Measurements from ENCODE around the gene NCAM1. TPM values are rescaled to one million over a fixed set of nuclear protein-coding genes. Genes with fewer than 3 reads are reported as not detected.

NCAM1 gene
- total RNA-seq, 4 donors from 2014 or later: 0.98 to 1.3 (median 1.2) TPM

DNA sequence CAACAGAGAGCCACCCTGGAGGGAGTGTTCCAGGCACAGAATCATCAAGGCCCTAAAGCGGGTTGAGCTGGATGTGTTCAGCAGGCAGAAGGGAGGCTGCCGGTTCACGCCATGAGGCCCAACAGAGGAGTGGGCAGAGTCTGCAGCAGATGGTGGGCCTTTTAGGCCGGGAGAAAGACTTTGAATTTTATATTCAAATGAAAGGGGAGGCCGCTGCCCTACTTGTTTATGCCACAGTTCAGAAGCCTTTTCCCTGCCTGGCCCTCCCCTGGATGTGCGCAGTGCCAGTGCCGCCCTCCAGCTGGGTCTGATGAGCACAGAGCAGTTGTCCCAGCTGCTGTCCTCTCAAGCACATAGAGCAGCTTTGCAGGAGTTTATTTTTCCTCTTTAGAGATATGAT, 306.3 kb downstream of the NCAM1 start:
- TF ChIP-seq, protein P1, sequence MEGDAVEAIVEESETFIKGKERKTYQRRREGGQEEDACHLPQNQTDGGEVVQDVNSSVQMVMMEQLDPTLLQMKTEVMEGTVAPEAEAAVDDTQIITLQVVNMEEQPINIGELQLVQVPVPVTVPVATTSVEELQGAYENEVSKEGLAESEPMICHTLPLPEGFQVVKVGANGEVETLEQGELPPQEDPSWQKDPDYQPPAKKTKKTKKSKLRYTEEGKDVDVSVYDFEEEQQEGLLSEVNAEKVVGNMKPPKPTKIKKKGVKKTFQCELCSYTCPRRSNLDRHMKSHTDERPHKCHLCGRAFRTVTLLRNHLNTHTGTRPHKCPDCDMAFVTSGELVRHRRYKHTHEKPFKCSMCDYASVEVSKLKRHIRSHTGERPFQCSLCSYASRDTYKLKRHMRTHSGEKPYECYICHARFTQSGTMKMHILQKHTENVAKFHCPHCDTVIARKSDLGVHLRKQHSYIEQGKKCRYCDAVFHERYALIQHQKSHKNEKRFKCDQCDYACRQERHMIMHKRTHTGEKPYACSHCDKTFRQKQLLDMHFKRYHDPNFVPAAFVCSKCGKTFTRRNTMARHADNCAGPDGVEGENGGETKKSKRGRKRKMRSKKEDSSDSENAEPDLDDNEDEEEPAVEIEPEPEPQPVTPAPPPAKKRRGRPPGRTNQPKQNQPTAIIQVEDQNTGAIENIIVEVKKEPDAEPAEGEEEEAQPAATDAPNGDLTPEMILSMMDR (IDR thresholded peaks at IDR 0.05; ENCODE audit: low read depth): no peak

DNA sequence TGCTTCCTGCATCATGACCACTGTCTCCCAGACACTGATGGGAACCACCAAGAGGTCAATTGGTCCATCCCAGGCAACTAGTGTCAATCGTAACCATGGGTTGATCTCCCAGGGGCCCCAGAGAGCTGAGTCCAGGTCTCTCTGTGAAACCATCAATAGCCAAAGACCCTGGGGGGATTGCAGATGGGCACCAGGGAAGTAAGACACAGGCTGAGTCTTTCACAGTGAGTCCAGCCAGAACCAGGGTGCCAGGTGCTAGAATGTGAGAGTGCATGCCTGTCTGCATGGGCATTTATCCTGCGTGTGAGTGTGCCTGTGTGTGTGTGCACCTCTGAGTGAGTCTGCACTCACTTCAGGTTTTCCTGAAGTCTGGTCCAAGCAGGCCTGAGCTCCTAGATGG, 307.9 kb downstream of the NCAM1 start:
- TF ChIP-seq, protein P1 (IDR thresholded peaks at IDR 0.05; ENCODE audit: low read depth): no peak

DNA sequence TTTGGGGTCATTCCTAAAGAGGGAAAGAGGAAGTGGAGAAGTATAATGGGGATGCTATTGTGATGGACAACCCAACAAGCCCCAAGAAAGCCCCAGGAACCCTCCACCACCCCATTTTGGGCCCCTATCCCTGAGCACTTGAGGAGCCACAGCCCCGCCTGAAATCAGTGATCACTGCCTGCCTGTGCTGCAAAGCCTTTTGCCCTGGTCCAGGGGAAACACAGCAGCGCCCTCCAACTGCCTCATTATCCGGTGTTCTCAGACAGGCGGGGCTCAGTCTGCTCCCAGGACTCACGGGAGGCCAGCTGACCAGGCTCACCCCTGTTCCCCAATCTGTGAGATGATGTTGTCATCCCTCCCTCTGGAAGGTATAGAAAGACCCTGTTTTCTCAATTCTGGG, 308.4 kb downstream of the NCAM1 start:
- TF ChIP-seq, protein P1 (IDR thresholded peaks at IDR 0.05; ENCODE audit: low read depth): no peak

DNA sequence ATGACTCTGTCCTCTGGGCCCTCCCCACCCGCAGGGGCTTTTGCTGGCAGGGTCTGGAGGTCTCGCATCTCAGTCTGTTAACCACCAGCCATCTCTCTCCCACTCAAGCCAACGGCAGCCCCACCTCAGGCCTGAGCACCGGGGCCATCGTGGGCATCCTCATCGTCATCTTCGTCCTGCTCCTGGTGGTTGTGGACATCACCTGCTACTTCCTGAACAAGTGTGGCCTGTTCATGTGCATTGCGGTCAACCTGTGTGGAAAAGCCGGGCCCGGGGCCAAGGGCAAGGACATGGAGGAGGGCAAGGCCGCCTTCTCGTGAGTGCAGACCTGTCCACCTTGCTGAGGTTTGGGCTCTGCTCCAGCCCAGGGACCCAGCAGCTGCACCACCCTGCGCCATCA, 308.9 kb downstream of the NCAM1 start:
- TF ChIP-seq, protein P1 (IDR thresholded peaks at IDR 0.05; ENCODE audit: low read depth): no peak

DNA sequence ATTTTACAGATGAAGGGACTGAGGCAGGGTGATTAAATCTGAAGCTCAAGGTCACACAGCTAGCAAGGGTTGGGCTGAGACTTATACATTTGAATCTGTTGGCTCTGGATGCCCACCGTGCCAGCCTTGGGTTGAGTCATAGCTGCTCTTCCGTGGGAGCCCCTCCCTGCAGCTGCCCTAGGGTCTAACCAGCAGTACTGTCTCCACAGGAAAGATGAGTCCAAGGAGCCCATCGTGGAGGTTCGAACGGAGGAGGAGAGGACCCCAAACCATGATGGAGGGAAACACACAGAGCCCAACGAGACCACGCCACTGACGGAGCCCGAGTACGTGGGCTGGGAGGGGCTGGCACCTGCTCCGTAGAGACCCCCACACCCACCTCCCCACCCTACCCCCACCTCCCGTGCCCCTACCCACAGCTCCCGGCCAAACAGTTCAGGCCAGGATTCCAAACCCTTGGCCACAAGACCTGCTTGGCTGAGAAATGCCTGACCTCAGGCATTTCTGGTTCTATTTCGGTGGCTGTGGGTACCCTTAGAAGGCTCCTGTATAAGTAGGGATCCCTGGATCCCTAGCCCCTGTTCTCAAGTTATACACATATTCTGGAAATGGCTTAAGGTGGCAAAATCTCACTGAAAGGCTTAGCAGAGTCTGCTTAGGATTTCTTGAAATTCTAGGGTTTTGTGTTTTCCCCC, 310.5 kb downstream of the NCAM1 start:
- TF ChIP-seq, protein P1 (IDR thresholded peaks at IDR 0.05; ENCODE audit: low read depth): no peak

DNA sequence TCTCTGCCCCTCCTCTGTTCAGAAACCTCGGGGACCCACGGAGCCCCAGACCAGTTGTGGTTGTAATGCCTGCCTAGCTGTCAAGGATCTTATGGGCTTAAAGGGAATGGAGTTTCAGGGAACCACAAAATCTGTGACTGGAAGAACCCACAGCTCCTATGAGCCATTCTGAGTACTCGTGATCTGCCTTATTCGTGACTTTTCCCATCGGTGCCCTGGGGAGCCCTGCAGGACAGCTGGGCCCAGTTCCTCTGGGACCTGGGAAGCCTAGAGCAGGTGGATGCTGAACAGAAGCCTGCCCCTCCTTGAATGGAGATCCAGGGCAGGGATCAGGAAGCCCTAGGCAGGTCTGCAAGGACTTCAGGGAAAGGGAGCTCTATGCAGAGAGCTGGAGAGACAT, 311.1 kb downstream of the NCAM1 start:
- TF ChIP-seq, protein P1 (IDR thresholded peaks at IDR 0.05; ENCODE audit: low read depth): no peak

DNA sequence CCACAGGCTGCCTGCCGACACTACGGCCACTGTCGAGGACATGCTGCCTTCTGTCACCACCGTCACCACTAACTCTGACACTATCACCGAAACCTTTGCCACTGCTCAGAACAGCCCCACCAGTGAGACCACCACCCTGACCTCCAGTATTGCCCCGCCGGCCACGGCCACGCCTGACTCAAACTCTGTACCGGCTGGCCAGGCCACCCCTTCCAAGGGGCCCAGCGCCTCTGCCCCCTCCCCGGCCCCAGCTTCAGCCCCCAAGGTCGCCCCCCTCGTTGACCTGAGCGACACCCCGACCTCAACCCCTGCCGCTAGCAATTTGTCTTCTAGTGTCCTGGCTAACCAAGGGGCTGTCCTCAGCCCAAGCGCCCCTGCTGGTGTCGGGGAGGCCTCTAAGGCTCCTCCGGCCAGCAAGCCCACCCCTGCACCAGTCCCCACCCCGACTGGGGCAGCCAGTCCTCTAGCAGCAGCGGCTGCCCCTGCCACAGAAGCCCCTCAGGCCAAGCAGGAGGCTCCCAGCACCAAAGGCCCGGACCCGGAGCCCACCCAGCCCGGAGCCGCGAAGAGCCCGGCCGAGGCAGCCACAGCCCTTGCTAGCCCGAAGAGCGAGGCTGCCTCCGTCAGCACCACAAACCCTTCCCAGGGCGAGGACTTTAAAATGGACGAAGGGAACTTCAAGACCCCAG, 311.9 kb downstream of the NCAM1 start:
- TF ChIP-seq, protein P1 (IDR thresholded peaks at IDR 0.05; ENCODE audit: low read depth): no peak
